Ishikawa (cell line): ENCODE measurements around the gene ALDH3A1.

ENCODE experiments used
- CEBPB ChIP-seq: IDR thresholded peaks from 2 replicates; pipeline ENCODE4 v1.6.1; 2012
- CREB1 ChIP-seq: IDR thresholded peaks from 2 replicates; pipeline ENCODE4 v1.6.1; 2012; ENCODE audit warnings: low read depth
- EGR1 ChIP-seq: IDR thresholded peaks from 2 replicates; pipeline ENCODE4 v1.6.1; 2012
- EP300 ChIP-seq: IDR thresholded peaks from 2 replicates; pipeline ENCODE4 v1.6.1; 2012; ENCODE audit warnings: borderline replicate concordance
- FOXM1 ChIP-seq: IDR thresholded peaks from 2 replicates; pipeline ENCODE4 v1.6.1; 2012; ENCODE audit warnings: low read depth, borderline replicate concordance
- MAX ChIP-seq: IDR thresholded peaks from 2 replicates; pipeline ENCODE4 v1.6.1; 2012
- NFIC ChIP-seq: IDR thresholded peaks from 2 replicates; pipeline ENCODE4 v1.6.1; 2012
- RAD21 ChIP-seq: IDR thresholded peaks from 2 replicates; pipeline ENCODE4 v1.6.1; 2012; ENCODE audit warnings: low read depth
- REST ChIP-seq: IDR thresholded peaks from 2 replicates; pipeline ENCODE4 v1.6.1; 2012; ENCODE audit warnings: low read depth, mild to moderate bottlenecking
- TAF1 ChIP-seq: IDR thresholded peaks from 2 replicates; pipeline ENCODE4 v1.6.1; 2012; ENCODE audit warnings: low read depth, mild to moderate bottlenecking
- TCF12 ChIP-seq: IDR thresholded peaks from 2 replicates; pipeline ENCODE4 v1.6.1; 2012; ENCODE audit warnings: low read depth
- TEAD4 ChIP-seq: IDR thresholded peaks from 2 replicates; pipeline ENCODE4 v1.6.1; 2012
- USF1 ChIP-seq: IDR thresholded peaks from 2 replicates; pipeline ENCODE4 v1.6.1; 2012
- YY1 ChIP-seq: IDR thresholded peaks from 2 replicates; pipeline ENCODE4 v1.6.1; 2012; ENCODE audit warnings: low read depth
- ZBTB7A ChIP-seq: IDR thresholded peaks from 2 replicates; pipeline ENCODE4 v1.6.1; 2012; ENCODE audit warnings: low read depth

The ALDH3A1 gene

DNA sequence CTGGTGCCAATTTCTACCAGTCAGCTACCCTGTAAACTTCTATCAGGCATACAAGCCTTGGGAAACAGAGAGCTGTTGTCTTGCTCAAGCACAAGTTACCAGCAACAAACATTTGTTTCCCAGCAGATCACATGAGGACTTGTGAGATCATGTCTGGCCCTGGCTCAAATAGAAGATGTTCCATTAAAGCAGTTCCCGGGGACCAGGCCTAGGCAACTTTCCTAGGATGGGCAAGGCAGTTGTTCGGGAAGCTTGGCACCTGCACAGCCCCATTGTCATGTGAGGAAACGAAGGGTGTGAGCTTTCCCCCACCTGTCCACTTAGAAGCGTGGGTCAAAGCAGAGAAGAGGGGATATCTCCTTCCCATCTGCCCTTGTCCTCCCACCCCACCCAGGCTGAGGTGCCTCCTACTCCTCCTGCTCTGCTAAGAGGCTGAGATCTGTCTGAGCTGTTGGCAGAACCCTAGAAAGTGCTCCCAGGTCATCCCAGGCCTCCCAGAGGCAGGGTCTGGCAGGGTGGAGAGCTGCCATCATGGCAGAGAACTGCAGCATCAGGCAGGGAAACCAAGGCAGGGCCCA lies 20.5 kb downstream of the ALDH3A1 start:
- TF ChIP-seq FOXM1, result no peak
- TF ChIP-seq USF1, result peak; percentile 48; the same call in 1 of the 2 replicates
- TF ChIP-seq RAD21, result no peak

- TF ChIP-seq TEAD4, result no peak
- no peak for TF ChIP-seq TCF12
Observed at GRCh38 chr17:19726631-19727376, 21.3 kb downstream of the ALDH3A1 start.

- no peak for TF ChIP-seq TAF1
- TF ChIP-seq FOXM1, result no peak
- TF ChIP-seq TCF12, result no peak
Observed at GRCh38 chr17:19725486-19725885, 22.6 kb downstream of the ALDH3A1 start.

- TF ChIP-seq RAD21 (no peak), ZBTB7A (no peak), MAX (no peak)
Observed at GRCh38 chr17:19724501-19725420, 23.3 kb downstream of the ALDH3A1 start.

DNA sequence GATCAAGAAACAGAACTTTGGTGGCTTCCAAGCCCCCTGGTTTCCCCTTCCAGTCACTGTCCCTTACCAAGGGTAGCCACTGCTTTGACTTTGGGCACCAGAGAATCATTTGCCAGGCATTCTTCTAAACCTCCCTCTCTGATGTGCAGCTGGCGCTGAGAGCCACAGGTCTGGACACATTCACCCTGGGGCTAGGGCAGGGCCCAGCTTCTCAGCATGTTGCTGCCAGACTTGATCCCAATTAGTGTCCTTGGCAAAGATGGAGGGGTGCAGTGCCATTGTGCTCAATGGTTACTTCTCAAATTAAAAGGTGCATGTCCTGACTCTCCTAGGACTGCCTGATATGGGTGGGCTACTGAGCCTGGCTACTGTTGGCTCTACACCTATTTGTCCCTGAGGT lies 24.1 kb downstream of the ALDH3A1 start:
- no peak for TF ChIP-seq EGR1
- no peak for TF ChIP-seq YY1
- no peak for TF ChIP-seq REST
- no peak for TF ChIP-seq NFIC
- no peak for TF ChIP-seq TEAD4
- no peak for TF ChIP-seq CREB1
- TF ChIP-seq FOXM1, result no peak
- no peak for TF ChIP-seq CEBPB
- TF ChIP-seq RAD21, result no peak
- no peak for TF ChIP-seq USF1
- no peak for TF ChIP-seq ZBTB7A
- no peak for TF ChIP-seq TCF12
- TF ChIP-seq EP300, result no peak
- TF ChIP-seq MAX, result no peak
- no peak for TF ChIP-seq TAF1

- no peak for TF ChIP-seq CEBPB
- peak; percentile 4; the same call in 1 of the 2 replicates for TF ChIP-seq RAD21
- peak; percentile 99 for TF ChIP-seq NFIC
- peak; percentile 95 for TF ChIP-seq ZBTB7A
- TF ChIP-seq YY1, result 0 out of 2 replicates have a peak, but pooled peaks have one; percentile 16
- TF ChIP-seq TEAD4, result peak; percentile 71
- peak; percentile 94 for TF ChIP-seq FOXM1
- TF ChIP-seq TCF12, result peak; percentile 98
- TF ChIP-seq USF1, result peak; percentile 97
- no peak for TF ChIP-seq TAF1
- no peak for TF ChIP-seq REST
- TF ChIP-seq CREB1, result no peak
- TF ChIP-seq MAX, result peak; percentile 84; the same call in 1 of the 2 replicates
- peak; percentile 98 for TF ChIP-seq EP300
- TF ChIP-seq EGR1, result no peak; the same call in 1 of the 2 replicates
Observed at GRCh38 chr17:19720631-19721426, 27.3 kb downstream of the ALDH3A1 start.
